ENCODE results near the gene SPDYE16.
"Not testable (repeated sequence)": the region's sequence is repeated elsewhere in the genome, so short reads cannot be mapped to it uniquely, and the experiment has no call there.

Gene SPDYE16, protein sequence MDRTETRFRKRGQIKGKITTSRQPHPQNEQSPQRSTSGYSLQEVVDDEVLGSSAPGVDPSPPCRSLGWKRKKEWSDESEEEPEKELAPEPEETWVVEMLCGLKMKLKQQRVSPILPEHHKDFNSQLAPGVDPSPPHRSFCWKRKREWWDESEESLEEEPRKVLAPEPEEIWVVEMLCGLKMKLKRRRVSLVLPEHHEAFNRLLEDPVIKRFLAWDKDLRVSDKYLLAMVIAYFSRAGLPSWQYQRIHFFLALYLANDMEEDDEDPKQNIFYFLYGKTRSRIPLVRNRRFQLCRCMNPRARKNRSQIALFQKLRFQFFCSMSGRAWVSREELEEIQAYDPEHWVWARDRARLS

DNA sequence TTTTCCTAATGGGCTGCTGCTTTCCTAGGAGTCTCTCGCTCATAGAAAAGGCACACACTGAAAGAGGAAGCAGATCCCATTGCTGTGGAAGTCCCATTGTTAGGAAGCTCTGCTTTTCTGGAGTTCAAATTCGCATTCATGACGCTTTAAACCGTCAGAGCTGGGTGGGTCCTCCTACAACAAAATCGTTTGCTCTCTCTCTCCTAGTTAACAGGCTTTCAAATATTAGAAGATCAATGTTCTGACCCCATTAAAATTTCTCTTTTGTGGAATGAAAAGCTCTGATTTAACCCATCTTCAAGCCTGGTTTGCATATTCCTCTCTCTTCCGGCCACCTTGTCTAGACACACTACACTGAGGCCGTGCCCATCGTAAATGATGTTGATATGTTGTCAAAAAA is at the start of gene SPDYE16:
Gene SPDYE16 (minus strand): TSS at position 101 of the 400 bp plus-strand sequence. CDS start 1,838 bp downstream, outside the sequence.
- DNase-seq, result not testable (repeated sequence)

DNA sequence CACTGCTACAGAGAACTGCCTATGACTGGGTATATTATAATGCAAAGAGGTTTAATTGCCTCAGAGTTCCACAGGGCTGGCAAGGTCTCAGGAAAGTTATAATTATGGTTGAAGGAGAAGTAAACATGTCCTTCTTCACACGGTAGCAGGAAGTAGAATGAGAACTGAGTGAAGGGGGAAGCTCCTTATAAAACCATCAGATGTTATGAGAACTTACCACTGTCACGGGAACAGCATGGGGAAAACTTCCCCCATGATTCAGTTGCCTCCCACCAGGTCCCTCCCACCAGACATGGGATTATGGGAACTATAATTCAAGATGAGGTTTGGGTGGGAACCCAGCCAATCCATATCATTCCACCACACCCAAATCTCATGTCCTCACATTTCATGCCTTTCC is 49.6 kb upstream of the SPDYE16 start:
- DNase-seq, result not testable (repeated sequence)

DNA sequence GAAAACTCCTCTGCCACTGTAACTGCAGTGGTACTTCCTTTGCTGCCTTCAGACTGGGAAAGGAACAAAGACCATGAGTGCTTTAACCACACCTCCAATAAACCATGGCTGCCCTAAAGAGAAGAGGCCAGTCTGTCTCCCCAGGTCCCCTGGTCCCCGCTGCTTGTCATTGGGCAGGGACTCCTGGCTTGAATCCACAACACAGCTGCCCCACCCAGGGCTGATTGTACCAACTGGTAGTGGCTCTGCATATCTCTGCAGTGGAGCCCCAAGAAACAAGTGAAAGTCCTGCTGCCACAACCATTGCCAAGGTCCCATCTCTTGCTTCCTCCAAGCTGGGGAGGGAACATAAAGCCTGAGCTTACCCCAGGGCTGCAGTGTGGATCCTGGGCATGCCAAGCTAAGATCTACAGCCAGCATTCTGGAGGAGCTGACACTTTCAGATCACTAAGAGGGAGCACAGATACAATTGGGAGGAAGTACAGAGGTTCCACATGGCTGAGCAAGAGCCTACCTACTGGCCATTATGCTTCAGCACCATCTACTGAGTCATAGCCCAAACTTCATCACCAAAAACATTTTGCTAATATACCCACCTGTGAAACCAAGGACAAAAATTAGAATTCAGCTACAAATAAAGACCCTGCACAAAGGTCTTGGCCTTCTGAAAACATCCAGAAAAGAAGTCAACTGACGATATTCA is 48.7 kb upstream of the SPDYE16 start:
- DNase-seq, result not testable (repeated sequence)

DNA sequence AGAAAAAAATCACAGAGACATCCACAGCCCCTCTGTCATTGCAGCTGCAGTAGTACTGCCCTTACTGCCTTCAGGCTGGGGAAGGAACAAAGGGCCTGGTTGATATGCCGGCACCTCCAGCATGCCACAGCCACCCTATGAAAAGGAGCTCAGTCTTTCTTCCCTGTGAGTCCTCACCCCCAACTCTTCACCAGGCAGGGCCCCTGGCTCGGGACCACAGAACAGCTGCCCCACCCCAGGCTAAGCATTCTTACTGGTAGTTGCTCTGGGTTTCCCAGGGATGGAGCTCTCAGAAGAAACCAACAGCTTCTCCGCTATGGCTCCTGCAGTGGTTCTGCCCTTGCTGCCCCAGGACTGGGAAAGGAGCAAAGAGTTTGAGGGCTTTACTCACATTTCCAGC is 47.9 kb upstream of the SPDYE16 start:
- DNase-seq, result not testable (repeated sequence)

DNA sequence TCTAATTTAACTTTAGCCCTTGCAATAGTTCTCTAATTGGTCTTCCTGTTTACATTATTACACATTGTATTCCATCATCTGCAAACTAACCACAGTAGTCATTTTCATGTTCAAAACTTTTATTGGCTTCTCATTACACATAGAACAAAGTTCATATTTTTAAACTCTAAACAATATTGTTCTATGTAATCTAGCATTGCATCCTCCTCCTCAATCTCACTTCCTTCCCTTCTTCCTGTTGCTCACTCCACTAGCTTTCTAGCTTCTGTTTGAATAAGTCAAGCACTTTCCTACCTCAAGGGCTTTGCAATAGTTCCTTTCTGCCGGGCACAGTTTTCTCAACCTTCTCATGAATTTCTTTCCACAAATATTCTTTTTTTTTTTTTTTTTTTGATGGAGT is 45.5 kb upstream of the SPDYE16 start:
- DNase-seq, result not testable (repeated sequence)

DNA sequence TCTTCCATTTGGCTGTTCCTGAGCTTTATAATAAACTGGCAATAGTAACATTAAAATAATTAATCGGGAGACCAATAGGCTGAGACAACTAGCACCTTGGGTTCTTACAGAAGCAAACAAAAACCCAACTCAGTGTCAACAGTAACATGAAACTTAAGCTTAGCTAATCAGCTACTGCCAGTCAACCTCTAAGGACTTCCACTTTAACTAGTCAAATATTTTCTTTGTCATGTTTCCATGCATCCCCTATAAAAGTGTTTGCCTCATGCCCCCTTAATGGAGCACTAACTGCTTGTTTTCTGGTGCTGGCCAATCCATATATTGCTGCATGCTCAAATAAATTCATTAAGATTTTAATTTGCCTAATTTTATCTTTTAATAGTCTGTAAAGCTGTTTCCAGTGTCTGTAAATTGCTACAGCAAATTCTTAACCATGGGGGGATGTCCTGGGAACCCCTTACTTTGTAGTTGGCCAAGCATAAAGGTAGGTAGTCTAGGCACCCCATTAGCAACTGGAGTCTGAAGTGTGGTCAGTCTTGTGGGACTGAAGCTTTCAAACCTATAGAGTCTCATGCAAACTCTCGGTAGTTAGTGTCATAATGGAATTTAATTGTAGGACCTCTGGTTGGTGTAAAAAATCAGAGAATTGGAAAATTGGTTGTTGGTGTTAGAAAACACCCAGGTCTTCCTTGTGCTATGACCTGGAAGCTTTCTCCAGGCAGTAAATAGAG is 43.7 kb upstream of the SPDYE16 start:
- DNase-seq, result not testable (repeated sequence)

DNA sequence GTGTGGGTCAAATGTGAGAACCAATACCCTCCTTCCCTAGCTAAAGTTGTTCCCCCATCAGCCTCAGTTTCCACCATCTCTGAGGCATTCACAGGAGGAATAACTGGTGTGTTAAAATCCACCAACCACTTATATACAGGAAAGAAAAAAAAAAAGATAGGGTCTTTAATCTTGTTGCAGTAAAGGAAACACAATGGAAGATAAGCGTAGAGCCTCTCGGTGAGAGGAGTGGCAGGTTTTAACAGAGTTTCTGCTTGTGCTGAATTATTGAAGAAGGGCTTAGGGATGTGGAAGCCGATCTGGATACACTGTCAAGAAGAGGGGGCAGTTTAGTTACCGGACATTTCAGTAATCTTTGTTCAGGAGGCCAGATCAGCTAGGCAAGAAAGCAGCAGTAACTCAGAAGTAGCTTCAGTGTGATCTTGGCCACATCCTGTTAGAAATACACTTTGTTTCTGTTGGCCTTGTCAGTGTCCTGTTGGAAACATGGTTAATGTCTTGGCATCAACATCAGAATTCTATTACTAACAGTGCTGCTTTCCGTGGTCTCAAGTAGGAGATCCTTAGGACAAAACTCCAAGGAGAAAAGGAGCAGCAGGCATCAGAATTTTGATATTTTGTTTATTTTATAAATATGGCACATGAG is 40.7 kb upstream of the SPDYE16 start:
- DNase-seq, result not testable (repeated sequence)

DNA sequence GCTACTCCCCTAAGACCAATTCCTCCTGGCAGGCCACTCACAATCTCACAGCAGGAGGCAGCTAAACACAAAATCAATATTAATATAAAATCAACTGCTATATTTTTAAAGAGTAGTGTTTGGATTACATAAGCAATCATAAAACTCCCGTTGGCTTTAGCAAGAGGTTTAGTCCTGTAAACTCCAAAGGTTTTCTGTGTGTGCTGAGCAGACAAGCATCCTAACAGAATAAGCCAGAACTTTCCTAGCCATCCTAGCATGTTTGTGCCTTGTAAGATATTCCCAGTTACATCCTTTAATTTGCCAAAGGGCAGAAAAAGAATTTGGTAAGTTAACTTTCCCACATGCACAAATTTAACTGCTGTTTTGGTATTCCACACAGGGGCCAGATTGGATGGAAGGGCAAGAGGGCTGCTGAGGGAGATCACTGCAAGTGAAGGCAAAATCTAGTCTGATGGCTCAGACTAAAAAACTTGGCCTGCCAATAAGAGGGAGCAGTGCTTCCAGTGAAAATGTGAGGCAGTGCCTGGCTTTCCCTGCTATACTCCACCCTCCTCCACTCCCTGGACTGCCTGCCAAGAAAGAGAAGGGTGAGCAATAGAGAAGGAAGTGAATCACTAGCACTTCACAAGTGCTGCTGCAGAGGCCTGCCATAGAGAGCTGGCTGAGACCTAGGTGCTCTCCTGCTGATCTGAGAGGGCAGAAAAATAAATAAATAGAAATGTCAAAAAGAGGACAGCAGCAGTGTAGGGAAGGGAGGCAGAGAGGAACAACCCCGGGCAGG is 39.9 kb upstream of the SPDYE16 start:
- DNase-seq, result peak; percentile 49

DNA sequence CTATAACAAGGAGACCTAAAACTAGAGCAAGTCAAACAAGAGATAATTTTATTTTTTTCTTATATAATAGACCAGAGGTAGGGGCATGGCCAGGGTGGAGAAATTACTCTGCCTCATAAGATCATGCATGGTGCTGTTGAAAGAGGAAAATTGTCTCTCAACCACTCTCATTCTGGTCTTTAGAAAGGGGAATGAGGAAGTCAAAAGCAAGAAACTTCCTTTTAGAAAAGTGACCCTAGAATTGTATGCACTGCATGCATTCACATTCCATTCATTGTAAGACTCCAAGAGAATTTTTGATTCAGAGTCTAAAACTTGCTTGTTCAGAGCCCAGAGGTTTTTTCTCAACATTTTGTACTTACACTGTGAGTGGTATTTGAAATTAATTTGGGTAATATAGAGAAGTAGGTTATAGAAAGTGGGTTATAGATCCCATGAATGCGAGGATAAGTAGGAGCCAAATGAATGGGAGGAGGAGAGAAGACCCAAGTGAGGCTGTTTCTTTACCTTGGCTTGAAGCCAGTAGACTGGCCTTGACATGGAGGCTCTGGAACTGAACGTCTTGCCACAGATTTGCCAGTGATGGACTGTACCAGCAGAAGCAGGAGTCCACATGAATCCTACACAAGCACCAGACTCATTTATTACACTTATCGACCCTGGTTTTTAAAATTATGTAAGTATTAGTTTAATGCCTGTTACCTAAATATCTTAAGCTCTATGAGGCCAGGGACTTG is 33.0 kb upstream of the SPDYE16 start:
- DNase-seq, result not testable (repeated sequence)

DNA sequence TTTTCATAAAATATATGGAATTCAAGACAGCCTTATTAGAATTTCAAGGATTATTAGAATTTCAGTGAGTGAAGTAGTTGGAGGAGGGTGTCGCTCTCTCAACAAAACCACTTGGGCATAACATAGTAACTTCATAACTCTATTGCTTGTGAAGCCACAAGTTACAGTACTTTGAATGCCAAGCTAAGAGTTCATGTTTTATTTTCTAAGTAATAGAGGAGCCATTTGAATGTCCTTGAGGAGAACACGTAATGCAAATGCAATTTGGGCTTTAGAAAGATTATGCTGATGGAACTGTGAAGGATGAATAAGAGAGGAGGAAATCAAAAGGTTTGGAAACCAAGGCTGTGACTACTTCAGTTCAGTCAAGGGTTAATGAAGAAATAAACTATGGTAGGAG is 32.3 kb upstream of the SPDYE16 start:
- DNase-seq, result not testable (repeated sequence)

DNA sequence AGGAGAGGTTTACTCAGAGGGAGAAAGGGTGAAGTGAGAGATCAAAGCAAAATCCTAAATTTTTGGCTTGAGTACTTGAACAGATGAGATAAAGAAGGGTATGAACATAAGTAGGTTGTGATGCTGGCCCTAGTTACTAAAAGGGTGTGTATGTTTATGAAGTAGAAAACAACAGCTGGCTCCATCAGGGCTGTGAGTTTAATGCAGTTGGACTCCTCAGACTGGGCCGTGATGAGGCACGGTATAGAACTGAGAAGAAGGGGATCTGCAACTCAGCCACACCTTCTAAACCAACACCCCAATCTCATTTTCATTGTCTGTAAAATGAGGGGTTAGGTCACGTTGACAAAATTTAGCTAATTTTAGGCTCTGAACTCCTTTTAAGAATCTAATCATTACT is 29.2 kb upstream of the SPDYE16 start:
- not testable (repeated sequence) for DNase-seq

DNA sequence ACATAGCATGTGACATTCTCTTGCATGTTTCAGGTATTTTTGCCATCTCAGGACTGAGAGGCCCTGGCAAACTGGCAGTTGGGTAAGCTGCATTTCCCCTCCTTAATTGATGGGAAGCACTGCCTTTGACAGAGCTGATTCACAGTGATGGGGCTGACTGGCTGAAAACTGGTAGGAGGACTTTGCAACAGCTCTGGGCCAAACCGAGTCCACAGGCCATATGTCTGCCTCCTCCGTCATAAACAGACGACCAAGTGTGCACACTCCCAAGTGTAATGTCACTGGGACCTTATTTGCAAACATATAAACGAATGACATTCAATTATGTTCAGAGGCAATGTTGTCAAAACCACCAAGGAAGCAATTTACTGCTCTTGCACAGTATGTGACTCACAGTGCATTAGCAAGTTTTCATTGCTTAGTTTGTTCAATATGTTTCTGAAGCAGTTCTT is 27.3 kb upstream of the SPDYE16 start:
- not testable (repeated sequence) for DNase-seq

DNA sequence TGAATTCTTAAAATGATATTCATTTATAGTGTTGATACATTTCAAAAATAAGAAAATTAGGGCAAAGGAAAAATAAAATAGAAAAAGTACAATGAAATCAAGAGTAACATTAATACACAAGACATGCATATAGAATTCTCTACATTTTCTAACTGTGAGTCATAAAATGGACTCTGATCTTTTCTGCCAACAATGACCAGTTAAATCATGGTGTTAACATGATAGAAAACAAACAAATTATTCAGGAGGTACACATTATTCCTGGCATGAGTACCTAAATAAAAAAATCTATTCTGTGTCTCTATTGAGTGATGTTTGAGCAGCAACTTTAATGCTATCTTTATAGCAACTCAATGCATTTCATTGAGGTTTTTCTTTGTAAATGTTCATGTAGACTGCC is 25.6 kb upstream of the SPDYE16 start:
- not testable (repeated sequence) for DNase-seq

DNA sequence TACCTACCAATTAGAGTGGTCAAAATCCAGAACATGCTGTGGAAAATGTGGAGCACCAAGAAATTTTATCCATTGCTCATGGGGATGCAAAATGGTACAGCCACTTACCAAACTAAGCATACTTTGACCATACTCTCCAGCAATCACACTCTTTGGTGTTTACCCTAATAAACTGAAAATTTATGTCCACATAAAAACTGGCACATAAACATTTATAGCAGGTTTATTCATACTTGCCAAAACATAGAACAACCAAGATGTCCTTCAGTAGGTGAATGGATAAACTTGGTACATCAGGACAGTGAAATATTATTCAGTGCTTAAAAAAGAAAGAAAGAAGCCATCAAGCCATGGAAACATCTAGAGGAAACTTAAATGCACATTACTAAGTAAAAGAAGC is 24.7 kb upstream of the SPDYE16 start:
- not testable (repeated sequence) for DNase-seq

DNA sequence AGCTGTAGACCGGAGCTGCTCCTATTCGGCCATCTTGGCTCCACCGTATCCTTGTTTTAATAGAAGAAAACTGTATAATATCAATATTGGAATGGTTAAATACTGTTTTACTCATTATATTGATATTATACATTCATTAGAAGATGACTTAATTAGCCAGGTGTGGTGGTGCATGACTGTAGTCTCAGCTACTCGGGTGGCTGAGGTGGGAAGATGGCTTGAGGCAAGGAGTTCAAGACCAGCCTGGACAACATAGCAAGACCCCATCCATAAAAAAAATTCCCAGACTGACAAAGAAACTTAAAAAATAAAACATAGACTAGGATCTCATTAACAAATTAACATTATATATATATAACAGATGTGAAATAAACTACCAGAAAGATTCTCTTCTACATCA is 24.2 kb upstream of the SPDYE16 start:
- DNase-seq, result not testable (repeated sequence)

DNA sequence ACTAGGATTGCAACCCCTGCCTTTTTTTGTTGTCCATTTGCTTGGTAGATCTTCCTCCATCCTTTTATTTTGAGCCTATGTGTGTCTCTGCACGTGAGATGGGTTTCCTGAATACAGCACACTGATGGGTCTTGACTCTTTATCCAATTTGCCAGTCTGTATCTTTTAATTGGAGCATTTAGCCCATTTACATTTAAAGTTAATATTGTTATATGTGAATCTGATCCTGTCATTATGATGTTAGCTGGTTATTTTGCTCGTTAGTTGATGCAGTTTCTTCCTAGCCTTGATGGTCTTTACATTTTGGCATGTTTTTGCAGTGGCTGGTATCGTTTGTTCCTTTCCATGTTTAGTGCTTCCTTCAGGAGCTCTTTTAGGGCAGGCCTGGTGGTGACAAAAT is 21.9 kb upstream of the SPDYE16 start:
- DNase-seq, result not testable (repeated sequence)

DNA sequence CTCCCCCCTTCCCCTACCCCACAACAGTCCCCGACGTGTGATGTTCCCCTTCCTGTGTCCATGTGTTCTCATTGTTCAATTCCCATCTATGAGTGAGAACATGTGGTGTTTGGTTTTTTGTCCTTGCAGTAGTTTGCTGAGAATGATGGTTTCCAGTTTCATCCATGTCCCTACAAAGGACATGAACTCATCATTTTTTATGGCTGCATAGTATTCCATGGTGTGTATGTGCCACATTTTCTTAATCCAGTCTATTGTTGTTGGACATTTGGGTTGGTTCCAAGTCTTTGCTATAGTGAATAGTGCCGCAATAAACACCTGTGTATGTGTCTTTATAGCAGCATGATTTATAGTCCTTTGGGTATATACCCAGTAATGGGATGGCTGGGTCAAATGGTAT is 18.2 kb upstream of the SPDYE16 start:
- DNase-seq, result not testable (repeated sequence)

DNA sequence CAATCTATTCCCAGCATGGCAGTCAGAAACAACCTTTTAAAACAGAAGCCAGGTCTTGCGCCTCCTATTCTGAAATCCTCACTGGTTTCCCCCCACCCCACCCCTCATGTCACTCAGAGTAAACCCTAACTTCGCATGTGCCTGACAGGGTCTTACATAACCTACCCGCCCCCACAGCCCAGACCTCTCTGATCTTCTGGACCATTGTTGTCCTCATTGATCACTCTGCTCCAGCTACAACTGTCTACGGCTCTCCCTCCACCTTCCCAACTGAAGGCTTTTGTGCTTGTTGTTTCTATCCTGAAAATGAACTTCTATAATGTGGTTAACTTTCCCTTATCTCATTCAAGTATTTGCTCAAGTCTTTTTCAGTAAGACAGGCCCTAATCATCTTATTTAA is 17.1 kb upstream of the SPDYE16 start:
- DNase-seq, result not testable (repeated sequence)

DNA sequence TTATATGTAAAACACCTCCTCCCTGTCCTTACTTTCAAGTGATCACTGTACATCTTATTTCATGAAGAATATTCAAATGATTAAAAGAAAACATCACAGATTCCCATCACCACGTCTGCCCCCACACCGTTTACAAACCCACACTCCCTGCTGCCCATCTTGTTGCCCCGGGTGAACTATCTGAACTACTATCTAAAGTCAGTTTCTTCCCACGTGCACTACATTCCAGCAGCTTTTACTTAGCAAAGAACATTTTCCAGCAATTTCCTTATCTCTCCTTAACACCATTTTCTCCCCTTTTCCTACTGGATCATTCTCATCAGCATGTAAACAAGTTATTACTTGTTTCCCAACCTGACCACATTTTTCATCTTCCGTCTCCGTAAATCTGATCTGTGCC is 16.6 kb upstream of the SPDYE16 start:
- DNase-seq, result not testable (repeated sequence)

DNA sequence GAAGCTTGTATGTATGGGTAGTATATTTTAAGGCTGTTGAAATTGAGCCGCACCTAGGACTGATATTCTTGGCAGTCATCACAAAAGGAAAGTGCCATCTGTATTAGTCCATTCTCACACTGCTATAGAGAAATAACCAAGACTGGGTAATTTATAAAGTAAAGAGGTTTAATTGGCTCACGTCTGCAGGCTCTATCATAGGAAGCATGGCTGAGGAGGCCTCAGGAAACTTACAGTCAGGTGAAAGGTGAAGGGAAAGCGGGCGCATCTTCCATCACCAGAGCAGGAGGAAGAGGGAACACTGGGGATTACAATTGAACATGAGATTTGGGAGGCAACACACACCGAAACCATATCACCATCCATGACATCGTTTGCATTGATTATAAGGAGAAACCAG is 8.9 kb upstream of the SPDYE16 start:
- DNase-seq, result not testable (repeated sequence)

DNA sequence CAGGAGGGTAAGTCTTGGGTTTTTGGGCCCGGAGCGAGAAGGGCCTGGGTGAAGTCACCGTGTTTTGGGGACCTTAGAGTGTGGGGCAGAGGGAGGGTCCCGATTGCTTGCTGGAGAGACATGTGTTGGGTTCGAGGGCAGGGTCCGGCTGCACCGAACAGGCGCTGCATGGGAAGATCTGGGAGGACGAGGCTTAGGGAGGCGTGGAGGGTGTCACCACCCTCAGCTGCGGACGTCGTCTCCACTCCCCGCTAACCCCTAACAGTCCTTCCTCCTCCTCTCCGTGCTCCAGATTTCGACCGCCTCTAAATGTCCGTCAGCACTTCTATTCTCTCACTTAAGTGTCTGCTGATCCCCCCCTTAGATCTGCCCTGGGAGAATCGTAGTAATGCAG is 6.8 kb upstream of the SPDYE16 start:
- not testable (repeated sequence) for DNase-seq

All from DMS79 treated with DMSO at 0.1 percent for 48 hours (cell line).